Measurements from ENCODE around the gene TNNI3.

GRCh38 chr19:55147545-55148251 is 9.8 kb downstream of the TNNI3 start:
- TF ChIP-seq TAF1 (IDR thresholded peaks at IDR 0.05; ENCODE audit: borderline replicate concordance, low read depth, low read length), result no peak
- no peak for TF ChIP-seq POLR2A (IDR thresholded peaks at IDR 0.05; ENCODE audit: low read depth, low read length)
- no peak for TF ChIP-seq POLR2AphosphoS5 (IDR thresholded peaks at IDR 0.05; ENCODE audit: low read depth, low read length)

Measured in GM12892 (cell line).